Esophagus muscularis mucosa (tissue), 3 donors: ENCODE results near the gene HHIPL1.

Source experiments
- POLR2A ChIP-seq: fragments of 450-650 bp; IDR thresholded peaks from one replicate; pipeline ENCODE4 v1.6.1; 2017; ENCODE audit warnings: antibody characterized with exemption, moderate library complexity, mild to moderate bottlenecking, low read depth
- TF ChIP-seq, protein P1 (sequence below), 3 experiments: fragments of 200-600 bp in 2 of 3; fragments of 450-650 bp in 1 of 3; sonication (generic) in 2 of 3; IDR thresholded peaks; one replicate each; pipeline ENCODE4 v1.5.1; 2017 to 2019; ENCODE audit warnings: antibody characterized with exemption in 3 of 3, mild to moderate bottlenecking in 2 of 3, moderate library complexity in 1 of 3

GRCh38 chr14:99698642-99699041 is 53.7 kb downstream of the HHIPL1 start:
- no peak for TF ChIP-seq POLR2A
- TF ChIP-seq, protein P1, sequence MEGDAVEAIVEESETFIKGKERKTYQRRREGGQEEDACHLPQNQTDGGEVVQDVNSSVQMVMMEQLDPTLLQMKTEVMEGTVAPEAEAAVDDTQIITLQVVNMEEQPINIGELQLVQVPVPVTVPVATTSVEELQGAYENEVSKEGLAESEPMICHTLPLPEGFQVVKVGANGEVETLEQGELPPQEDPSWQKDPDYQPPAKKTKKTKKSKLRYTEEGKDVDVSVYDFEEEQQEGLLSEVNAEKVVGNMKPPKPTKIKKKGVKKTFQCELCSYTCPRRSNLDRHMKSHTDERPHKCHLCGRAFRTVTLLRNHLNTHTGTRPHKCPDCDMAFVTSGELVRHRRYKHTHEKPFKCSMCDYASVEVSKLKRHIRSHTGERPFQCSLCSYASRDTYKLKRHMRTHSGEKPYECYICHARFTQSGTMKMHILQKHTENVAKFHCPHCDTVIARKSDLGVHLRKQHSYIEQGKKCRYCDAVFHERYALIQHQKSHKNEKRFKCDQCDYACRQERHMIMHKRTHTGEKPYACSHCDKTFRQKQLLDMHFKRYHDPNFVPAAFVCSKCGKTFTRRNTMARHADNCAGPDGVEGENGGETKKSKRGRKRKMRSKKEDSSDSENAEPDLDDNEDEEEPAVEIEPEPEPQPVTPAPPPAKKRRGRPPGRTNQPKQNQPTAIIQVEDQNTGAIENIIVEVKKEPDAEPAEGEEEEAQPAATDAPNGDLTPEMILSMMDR (IDR thresholded peaks at IDR 0.05): no peak
